ENCODE data around the gene PBRM1. TPM values are rescaled to one million over a fixed set of nuclear protein-coding genes. Genes with fewer than 3 reads are reported as not detected.

The PBRM1 gene
- total and polyA plus RNA-seq, 2 donors, result 25.1 to 125 TPM

GRCh38 chr3:52561028-52561747 lies 124.5 kb downstream of the PBRM1 start:
- 75% methylated on average over 4 of the region's 4 CpGs for WGBS
- no peak overlapping the region for H3K27ac ChIP-seq (ENCODE audit: low read depth)
- no peak for DNase-seq (ENCODE audit: extremely low spot score)
- no peaks in the 10 kb centered on the region for H3K4me1 ChIP-seq (ENCODE audit: insufficient read depth)
- H3K4me3 ChIP-seq (ENCODE audit: low read depth, low read length), result no peak overlapping the region
- peaks cover 8% of the 10 kb centered on the region for H3K36me3 ChIP-seq (ENCODE audit: insufficient read depth)

- Histone ChIP-seq H3K36me3 (ENCODE audit: insufficient read depth) (peaks cover 6% of the 10 kb centered on the region), H3K4me3 (ENCODE audit: low read depth, low read length) (no peak overlapping the region), H3K27ac (ENCODE audit: low read depth) (no peak overlapping the region), H3K4me1 (ENCODE audit: insufficient read depth) (no peaks in the 10 kb centered on the region)
- 90% methylated on average over 5 of the region's 5 CpGs for WGBS
- DNase-seq (ENCODE audit: extremely low spot score), result no peak
Observed at GRCh38 chr3:52558436-52558835, 127.3 kb downstream of the PBRM1 start.

GRCh38 chr3:52557011-52557960 lies 128.4 kb downstream of the PBRM1 start:
- no peaks in the 10 kb centered on the region for H3K4me1 ChIP-seq (ENCODE audit: insufficient read depth)
- H3K36me3 ChIP-seq (ENCODE audit: insufficient read depth), result peaks cover 6% of the 10 kb centered on the region
- H3K4me3 ChIP-seq (ENCODE audit: low read depth, low read length), result no peak overlapping the region
- no peak overlapping the region for H3K27ac ChIP-seq (ENCODE audit: low read depth)
- no peak for DNase-seq (ENCODE audit: extremely low spot score)
- 87% methylated on average over 9 of the region's 9 CpGs for WGBS

- Histone ChIP-seq H3K4me3 (ENCODE audit: low read depth, low read length) (no peak overlapping the region), H3K4me1 (ENCODE audit: insufficient read depth) (no peaks in the 10 kb centered on the region), H3K36me3 (ENCODE audit: insufficient read depth) (no peaks in the 10 kb centered on the region), H3K27ac (ENCODE audit: low read depth) (no peak overlapping the region)
- no peak for DNase-seq (ENCODE audit: extremely low spot score)
- WGBS, result 98% methylated on average over 1 of the region's 1 CpG
Observed at GRCh38 chr3:52555056-52555455, 130.7 kb downstream of the PBRM1 start.

- Histone ChIP-seq H3K4me1 (ENCODE audit: insufficient read depth) (no peaks in the 10 kb centered on the region), H3K36me3 (ENCODE audit: insufficient read depth) (peaks cover 2% of the 10 kb centered on the region), H3K4me3 (ENCODE audit: low read depth, low read length) (no peak overlapping the region), H3K27ac (ENCODE audit: low read depth) (no peak overlapping the region)
- 87% methylated on average over 5 of the region's 5 CpGs for WGBS
- no peak for DNase-seq (ENCODE audit: extremely low spot score)
Observed at GRCh38 chr3:52554026-52554755, 131.5 kb downstream of the PBRM1 start.

GRCh38 chr3:52552089-52552488 lies 133.6 kb downstream of the PBRM1 start:
- Histone ChIP-seq H3K27ac (ENCODE audit: low read depth) (no peak overlapping the region), H3K36me3 (ENCODE audit: insufficient read depth) (peaks cover 3% of the 10 kb centered on the region), H3K4me3 (ENCODE audit: low read depth, low read length) (no peak overlapping the region), H3K4me1 (ENCODE audit: insufficient read depth) (no peaks in the 10 kb centered on the region)
- 80% methylated on average over 3 of the region's 3 CpGs for WGBS
- DNase-seq (ENCODE audit: extremely low spot score), result no peak

- Histone ChIP-seq H3K36me3 (ENCODE audit: insufficient read depth) (peaks cover 3% of the 10 kb centered on the region), H3K4me1 (ENCODE audit: insufficient read depth) (no peaks in the 10 kb centered on the region)
Observed at GRCh38 chr3:52551118-52551517, 134.6 kb downstream of the PBRM1 start.

GRCh38 chr3:52547143-52547542 lies 138.6 kb downstream of the PBRM1 start:
- WGBS, result 83% methylated on average over 2 of the region's 2 CpGs
- Histone ChIP-seq H3K36me3 (ENCODE audit: insufficient read depth) (peaks cover 3% of the 10 kb centered on the region), H3K4me1 (ENCODE audit: insufficient read depth) (no peaks in the 10 kb centered on the region), H3K27ac (ENCODE audit: low read depth) (no peak overlapping the region), H3K4me3 (ENCODE audit: low read depth, low read length) (no peak overlapping the region)
- DNase-seq (ENCODE audit: extremely low spot score), result no peak

More at GRCh38 chr3:52551118-52551517, 134.6 kb downstream of the PBRM1 start:
- DNase-seq (ENCODE audit: extremely low spot score), result no peak
- Histone ChIP-seq H3K4me3 (ENCODE audit: low read depth, low read length) (no peak overlapping the region), H3K27ac (ENCODE audit: low read depth) (no peak overlapping the region)

GRCh38 chr3:52546111-52546901 lies 139.4 kb downstream of the PBRM1 start:
- no peak for DNase-seq (ENCODE audit: extremely low spot score)
- Histone ChIP-seq H3K4me3 (ENCODE audit: low read depth, low read length) (no peak overlapping the region), H3K4me1 (ENCODE audit: insufficient read depth) (no peaks in the 10 kb centered on the region), H3K36me3 (ENCODE audit: insufficient read depth) (peaks cover 3% of the 10 kb centered on the region), H3K27ac (ENCODE audit: low read depth) (no peak overlapping the region)
- 84% methylated on average over 3 of the region's 3 CpGs for WGBS

GRCh38 chr3:52544937-52545336 lies 140.8 kb downstream of the PBRM1 start:
- no peak overlapping the region for H3K27ac ChIP-seq (ENCODE audit: low read depth)
- 86% methylated on average over 4 of the region's 4 CpGs for WGBS
- no peaks in the 10 kb centered on the region for H3K4me1 ChIP-seq (ENCODE audit: insufficient read depth)
- H3K4me3 ChIP-seq (ENCODE audit: low read depth, low read length), result no peak overlapping the region
- H3K36me3 ChIP-seq (ENCODE audit: insufficient read depth), result peaks cover 3% of the 10 kb centered on the region
- no peak for DNase-seq (ENCODE audit: extremely low spot score)

GRCh38 chr3:52541050-52541449 lies 144.7 kb downstream of the PBRM1 start:
- WGBS, result 89% methylated on average over 2 of the region's 2 CpGs
- H3K36me3 ChIP-seq (ENCODE audit: insufficient read depth), result no peaks in the 10 kb centered on the region
- peaks cover 3% of the 10 kb centered on the region for H3K4me1 ChIP-seq (ENCODE audit: insufficient read depth)
- H3K4me3 ChIP-seq (ENCODE audit: low read depth, low read length), result no peak overlapping the region
- H3K27ac ChIP-seq (ENCODE audit: low read depth), result no peak overlapping the region
- no peak for DNase-seq (ENCODE audit: extremely low spot score)

- H3K27ac ChIP-seq (ENCODE audit: low read depth), result no peak overlapping the region
- no peak overlapping the region for H3K4me3 ChIP-seq (ENCODE audit: low read depth, low read length)
- H3K36me3 ChIP-seq (ENCODE audit: insufficient read depth), result no peaks in the 10 kb centered on the region
- 89% methylated on average over 5 of the region's 5 CpGs for WGBS
- H3K4me1 ChIP-seq (ENCODE audit: insufficient read depth), result peaks cover 3% of the 10 kb centered on the region
- DNase-seq (ENCODE audit: extremely low spot score), result no peak
Observed at GRCh38 chr3:52539010-52539653, 146.6 kb downstream of the PBRM1 start.
